GM19351 (cell line): Measurements from ENCODE around the gene CPA4.

Experiments used
- ATAC-seq: cut with Tn5 transposase; IDR thresholded peaks from one replicate; pipeline ENCODE4 v1.9.1; 2021; ENCODE audit warnings: mild to moderate bottlenecking, moderate library complexity; ENCODE audit not compliant: unreplicated experiment

The CPA4 gene

DNA sequence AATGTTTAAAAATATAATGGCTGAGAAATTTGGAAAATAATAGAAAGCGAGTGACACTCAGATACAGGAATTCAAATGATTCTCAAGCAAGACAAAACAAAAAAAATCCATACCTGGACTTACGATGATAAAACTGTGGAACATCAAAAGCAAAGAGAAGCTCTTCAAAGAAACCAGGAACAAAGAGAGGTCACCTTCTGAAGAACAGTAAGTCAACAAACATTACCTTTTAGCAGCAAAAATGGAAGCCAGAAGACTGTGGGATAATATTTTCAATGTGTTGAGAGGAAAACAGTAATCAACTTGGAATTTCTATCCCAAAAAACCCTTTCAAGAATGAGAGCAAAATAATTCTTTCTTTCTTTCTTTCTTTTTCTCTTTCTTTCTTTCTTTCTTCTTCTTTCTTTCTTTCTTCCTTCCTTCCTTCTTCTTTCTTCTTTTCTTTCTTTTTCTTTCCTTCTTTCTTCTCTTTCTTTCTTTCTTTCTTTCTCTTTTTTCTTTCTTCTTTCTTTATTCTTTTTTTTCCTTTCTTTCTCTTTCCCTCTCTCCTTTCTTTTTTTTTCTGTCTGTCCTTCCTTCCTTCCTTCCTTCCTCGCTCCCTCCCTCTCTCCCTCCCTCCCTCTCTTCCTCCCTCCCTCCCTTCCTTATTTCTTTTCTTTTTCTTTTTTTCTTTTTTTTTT, 49.9 kb downstream of the CPA4 start:
- no peak for ATAC-seq

DNA sequence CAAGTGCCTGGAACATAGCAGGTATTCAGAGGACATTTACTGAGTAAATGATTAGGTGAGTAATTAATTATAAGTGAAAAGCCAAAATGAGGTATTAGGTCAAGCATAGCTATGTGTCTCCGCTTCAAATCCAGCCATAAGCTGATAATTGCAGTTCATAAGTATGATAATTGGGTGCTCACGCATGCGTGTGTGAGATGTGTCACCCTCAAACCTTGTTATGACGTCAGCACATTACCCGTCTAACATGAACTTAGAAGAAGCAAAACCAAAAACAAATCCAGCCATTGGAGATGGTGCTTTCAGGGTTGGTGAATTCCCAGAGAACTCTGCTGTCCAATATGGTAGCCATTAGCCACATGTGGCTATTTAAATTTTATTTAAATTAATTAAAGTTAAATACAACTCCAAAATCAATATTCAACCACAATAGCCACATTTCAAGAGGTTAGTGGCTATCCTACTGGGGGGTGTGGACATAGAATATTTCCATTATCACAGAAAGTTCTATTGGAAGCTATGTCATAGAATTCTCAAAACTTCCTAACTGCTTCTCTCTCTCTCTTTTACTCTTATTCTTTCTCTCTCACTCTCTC, 51.4 kb downstream of the CPA4 start, which contains the start of gene CPA5:
Gene CPA5, plus strand, starts transcription at position 546 of the 596 bp plus-strand sequence. CDS start 1,670 bp downstream, outside the sequence.
- ATAC-seq, result no peak

DNA sequence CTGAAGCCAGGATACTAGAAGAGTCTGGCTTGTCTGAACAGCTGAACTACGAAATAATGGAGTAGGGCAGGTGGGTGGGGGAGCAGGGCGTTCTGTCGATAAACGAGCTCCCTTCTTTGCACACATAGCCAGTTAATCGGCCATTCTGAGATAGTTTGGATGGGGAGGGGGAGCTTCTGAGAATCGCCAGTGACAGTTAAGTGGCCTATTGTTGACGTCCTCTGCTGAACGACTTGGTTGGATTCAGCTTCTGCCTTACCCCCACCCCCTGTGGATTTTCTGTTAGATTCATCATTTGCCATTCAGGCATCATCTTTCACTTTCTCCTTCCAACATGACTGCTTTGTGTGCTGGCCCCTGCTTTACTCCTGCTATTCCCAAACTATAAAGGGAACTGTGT, 52.2 kb downstream of the CPA4 start:
- ATAC-seq, result no peak

DNA sequence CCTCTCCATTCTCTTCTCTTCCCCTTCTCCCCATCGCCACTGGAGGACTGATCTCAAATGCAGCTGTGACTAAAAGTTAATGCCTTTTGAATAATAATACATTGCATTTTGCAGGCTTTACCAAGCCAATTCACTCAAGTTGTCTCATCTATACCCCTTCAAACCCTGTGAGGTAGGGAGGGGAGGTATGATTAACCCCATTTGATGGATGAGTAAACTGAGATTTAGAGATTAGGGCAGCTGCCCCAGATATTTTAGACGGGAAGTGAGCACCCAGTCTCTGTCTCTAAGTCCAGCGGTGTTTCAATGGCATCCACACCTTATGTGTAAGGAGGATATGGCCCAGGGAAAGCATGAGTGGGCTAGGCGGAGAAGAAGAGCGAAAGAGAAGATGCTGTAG, 52.8 kb downstream of the CPA4 start:
- ATAC-seq, result no peak

DNA sequence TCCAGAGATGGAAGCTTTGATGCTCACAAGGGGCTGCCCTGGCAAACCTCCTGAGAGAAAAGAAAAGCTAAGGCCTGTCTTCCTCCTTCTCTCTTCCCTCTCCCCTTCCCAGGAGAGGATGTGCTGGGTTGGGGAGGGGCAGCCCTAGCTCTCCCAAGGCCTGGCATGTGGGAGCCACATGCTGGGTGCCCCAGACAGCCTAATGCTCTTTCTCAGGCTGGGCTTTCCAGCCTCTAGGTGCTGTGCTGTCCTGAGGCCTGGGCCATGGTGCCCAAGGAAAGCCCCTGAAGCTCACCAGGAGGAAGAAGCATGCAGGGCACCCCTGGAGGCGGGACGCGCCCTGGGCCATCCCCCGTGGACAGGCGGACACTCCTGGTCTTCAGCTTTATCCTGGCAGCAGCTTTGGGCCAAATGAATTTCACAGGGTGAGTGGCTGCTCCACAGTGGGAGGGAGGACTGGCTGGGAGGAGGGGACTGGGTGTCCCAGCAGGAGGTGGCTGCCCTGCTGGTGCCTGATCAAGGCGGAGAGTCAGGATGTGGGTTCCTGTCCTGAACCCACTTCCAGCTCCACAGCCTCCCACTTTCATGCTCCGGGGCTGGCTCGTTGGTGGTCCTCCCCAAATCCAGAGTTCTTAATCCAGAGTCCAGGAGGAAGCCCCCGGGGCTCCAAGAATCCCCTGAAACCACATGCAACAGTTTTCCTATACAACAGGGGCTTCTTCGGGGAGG, 53.4 kb downstream of the CPA4 start:
- no peak for ATAC-seq

DNA sequence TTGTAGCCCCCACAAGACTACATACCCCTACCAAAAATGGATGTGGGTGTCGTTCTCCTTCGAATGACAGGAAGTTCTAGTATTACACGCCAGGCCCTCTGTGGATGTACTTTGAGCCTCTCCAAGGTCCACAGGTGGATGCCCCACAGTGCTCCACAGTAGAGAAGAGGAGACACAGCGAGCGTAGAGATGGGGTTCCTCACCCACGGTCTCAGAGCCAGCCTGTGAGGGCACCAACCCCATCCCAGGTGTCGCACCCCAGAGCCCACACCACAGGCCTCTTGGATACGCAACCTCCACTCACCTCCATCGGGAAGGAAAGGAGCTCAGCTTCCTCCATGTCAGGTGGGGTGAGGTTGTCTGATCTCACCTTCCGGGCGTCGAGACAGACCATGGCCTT, 54.0 kb downstream of the CPA4 start:
- no peak for ATAC-seq

DNA sequence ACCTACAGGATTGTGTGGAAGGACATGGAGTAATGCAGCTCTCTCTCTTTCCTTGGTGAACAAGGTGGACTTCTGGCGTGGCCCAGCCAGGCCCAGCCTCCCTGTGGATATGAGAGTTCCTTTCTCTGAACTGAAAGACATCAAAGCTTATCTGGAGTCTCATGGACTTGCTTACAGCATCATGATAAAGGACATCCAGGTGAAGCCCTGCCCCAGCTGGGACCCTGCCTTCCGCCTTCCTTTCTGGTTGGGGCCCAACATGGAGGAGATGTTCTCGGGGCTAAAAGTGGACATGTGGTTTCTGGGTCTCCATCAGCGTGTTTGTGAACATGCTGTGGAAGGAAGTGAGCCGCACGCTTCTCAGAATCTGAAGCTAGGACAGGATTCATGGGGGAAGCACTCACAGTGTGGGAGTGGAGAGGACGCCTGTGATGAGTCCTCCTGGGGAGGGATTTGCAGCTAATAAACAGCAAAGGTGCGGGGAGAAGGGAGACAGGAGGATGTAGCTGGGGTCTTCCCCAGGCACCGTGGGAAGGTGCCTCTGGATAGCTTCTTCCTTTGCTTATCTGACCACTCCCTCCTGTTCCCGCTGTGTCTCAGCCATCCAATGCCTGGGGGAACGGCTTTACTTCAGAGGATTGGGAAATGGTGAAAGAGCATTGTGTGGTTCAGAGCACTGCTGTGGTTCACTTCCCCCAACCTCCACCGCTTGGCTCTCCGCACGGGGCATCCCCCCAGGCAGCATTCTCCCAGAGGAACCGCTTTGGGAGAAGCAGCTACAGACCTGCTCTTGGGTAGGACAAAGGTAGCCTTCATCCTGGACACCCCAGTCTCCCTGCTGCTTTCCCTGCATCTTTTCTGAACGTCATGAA, 57.2 kb downstream of the CPA4 start:
- ATAC-seq, result no peak

DNA sequence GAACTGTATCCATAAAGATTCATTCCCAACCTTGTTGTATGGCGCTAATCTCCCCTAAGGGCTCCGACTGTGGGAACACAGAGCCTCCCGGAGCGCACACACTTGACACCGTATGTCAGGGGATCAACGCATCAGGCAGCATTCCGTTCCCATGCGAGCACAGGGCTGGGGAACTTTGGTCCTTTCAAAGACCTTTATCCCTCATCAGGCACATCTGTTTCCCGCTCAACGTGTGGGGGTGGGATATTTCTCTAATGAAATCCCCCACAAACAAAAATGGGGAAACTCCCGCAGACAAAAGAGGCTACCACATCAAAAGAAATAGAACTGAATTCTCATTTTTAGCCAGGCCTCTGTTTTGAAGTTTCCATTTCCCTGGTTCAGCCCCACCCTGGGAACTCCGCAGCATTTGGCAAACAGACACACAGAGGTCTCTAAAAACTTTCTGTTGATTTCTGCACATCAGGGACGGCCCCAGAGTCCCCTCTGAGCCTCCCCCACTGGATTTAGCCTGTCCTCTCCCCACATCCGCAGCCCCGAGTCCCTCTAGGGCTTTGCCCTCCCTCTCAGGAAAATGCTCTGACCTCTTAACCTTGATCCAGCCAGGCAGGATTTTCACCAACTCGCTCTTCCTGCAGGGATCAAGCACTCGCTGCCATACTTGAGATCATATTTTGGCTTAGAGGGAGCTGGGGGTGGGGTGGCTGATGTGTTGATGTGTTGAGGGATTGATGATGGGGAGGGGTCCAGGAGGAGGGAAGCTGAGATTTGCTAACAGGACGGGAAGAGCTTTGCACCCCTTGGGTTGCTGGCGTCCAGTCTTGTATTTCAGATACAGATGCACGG, 58.2 kb downstream of the CPA4 start:
- peak; percentile 65 for ATAC-seq

DNA sequence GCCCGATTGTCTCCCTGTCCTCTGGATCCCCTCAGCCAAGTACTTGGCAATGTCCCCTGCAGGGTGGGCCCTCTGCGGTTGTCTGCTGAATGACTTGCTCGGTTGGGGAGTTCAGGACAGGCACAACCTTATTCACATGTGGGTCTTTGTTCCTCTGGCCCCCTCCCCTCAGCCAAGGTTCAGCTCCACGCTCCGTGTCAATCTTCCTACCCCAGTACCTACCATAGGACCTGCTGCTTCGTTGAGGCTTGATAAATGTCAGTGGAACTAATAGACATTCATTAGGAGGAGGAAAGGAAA, 58.8 kb downstream of the CPA4 start:
- ATAC-seq, result no peak

DNA sequence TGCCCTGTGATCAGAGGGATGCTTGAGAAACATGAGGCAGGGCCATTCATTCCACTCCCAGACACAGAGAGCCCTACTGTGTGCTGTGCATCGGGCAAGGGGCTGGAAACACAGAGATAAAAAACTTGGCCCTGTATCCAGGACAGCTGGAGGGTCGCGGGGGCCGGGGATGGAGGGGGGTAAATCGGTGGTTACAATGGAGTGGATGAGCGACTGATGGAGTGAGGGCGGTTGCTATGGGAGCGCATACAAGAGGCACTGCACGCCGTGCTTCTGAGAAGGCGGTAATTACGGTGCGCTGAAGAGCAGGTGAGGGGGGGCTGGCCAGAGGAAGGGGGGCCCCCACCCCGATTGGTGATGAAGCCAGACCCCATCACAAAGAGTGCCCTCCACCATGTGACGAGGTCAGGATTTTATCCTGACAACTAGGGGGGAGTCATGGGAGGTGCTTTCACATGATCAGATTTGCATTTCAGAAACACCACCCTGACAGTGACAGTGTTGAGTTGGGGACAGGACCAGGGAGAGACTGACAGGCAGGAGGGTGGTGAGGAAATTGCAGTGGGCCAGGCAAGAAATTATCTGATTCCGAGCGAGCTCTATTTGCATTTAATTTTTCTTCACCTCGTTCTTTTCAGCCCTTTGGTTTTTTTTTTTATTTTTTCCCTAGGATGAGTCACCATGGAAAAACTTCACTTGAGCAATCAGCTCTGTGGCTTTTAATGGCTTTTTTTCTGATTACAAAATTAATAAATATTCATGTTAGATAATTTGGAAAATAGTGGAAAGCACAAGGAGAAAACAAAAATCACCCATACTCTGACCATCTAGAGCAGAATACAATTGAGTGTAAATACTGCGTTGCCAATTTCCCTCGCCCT, 59.5 kb downstream of the CPA4 start:
- no peak for ATAC-seq

DNA sequence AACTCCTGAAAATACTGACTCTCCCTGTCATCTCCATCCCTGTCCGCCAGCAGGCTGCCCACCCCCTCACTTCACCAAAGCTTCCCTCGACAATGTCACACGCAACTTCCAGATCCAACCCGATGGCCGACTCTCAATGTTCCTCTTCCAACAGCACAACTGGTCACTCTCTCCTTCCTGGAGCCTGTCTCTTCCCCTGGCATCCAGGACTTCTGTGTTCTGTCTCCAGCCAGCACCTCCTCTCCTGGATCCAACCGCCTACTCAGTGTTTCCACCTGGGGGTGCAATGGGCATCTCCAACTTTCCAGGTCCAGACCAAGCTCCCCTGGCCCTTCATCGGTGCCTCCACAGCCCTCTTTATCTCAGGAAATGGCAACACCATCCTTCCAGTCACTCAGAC, 60.2 kb downstream of the CPA4 start:
- no peak for ATAC-seq

DNA sequence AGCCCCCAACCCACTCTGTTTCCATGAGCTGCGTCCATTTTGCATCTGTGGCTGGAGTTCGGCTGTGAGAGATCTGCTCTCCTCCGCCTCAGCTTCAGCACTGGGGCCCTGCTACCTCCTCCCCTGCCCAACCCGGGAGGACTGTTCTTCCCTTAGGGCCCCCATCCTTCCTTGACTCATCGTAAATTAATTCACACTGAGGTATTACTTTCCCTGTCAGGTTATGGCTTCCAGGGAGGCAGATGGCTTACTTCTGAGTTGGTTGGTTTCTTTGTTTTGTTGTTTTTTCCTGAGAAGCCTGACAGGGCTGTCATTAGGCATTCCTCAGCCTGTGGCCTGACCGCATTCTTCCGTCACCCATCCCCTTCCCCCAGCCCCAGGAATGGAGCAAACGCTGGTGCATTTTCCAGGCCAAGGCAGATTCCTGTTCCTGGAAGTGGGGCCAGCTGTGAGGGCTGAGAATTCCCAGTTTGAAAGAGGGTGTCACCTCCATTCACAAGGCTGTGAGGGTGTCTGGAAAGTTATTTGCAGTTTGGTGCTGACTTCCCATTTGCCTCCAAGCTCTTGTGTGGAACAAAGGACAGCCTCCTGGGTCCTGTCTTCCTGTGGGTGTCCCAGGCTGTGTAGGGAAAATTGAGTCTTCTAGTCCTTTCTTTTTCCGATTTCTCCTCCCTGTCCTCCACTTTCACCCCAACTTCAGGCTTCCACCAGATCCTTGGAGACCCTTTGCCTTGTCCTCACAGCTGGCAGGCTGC, 63.3 kb downstream of the CPA4 start:
- no peak for ATAC-seq

DNA sequence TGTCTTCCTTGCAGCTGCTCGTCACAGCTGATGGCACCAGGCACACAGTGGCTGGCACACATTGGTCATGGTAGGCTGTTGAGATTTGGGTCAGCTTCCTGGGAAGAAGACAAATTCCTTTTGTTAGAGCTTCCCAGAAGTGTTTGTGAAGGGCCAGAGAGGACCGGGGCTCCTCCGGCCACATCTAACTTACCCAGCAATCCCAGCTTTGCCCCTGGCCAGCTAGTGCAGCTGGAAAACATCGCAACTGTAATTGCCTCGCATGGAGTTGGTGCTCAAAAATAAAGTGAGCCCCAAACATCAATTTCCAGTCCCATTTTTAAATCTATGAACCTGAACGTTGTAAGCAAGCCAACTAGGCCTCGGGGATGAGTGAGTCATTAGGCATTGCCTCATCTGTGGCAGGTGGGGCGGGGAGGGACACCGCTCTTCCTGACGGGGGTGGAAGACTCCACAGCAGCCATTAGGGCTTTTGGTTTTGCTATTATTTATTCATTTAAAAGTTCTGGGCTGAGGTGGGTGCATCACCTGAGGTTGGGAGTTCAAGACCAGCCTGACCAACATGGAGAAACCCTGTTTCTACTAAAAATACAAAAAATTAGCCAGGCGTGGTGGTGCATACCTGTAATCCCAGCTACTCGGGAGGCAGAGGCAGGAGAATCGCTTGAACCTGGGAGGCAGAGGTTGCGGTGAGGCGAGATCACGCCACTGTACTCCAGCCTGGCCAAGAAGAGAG, 64.1 kb downstream of the CPA4 start:
- ATAC-seq, result no peak

DNA sequence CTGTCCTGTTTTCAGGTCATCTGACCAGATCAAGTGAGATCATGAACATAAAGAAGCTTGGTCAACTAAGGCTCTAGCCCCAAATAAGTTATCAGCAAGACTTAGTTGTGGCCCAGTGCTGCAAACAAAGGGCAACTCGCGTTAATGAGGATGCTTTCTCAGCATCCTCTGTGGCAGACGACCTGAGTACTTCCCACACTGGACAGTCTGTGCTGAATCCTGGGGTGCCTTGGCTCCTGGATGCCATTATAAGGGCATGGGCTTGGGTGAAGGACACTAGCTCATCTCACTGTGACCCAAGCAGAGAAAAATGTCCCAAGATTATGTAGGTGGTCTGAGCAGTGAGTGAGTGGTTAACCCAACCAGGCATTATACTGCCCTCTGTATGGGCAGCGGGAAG, 65.5 kb downstream of the CPA4 start:
- ATAC-seq, result no peak

DNA sequence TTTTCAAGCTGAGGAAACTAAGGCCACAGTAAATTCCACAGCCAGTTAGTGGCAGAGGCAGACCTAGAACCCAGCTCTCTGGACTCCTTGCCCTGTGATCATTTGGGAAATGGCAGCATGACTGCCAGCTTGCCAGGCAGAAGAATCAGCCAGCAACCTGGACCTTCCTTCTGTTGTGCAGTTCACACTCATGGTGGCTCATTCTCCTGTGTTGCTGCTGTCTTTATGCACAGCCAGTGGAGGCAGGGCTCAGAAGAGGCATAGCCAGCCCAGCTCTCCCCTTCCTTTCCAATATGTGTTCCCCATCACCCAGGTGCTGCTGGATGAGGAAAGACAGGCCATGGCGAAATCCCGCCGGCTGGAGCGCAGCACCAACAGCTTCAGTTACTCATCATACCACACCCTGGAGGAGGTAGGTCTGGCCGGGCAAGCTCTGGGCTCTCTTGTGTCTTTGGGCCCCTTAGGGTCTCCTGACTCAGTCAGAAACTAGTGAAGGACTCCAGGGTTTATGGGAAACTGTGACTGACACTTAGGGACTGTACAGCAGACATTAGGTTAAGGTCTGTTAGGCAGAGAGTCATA, 66.4 kb downstream of the CPA4 start:
- no peak for ATAC-seq

DNA sequence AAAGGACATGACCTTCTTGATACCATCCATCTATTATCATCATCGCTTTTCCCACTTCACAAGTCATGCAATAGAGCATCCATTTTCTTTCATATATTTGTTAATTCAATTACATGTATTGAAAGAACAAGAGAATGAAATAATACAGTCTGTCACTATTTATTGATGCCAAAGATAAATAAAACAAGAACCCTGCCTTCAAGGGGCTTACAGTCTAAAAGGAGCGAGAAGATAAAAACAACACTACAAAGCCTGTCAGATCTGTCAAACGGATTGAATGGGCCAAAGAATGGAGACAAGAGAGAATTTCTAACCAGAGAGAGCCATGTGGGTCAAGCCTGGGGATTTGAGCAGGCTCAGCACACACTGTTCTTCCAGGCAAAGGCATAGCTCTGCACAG, 67.6 kb downstream of the CPA4 start:
- no peak for ATAC-seq

DNA sequence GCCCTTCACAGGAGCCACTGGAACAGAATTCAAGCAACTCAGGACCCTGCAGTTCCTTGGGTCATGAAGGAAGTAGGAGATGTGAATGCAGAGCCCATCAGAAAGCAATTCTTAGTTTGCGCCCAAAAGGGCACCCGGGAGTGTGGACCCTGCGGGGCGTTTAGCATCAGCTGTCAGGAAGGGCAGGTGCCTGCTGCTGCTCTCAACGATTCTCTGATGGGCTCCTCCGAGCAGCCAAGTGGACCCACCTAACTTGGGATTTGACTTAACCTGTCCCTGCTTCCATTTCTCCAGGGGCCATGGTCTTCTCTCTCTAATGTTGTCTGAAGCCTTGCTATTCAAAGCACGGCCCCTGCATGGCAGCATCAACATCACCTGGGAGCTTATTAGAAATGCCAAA, 68.7 kb downstream of the CPA4 start:
- ATAC-seq, result no peak
